ENCODE data around the gene IDH3A.

Gene IDH3A

DNA sequence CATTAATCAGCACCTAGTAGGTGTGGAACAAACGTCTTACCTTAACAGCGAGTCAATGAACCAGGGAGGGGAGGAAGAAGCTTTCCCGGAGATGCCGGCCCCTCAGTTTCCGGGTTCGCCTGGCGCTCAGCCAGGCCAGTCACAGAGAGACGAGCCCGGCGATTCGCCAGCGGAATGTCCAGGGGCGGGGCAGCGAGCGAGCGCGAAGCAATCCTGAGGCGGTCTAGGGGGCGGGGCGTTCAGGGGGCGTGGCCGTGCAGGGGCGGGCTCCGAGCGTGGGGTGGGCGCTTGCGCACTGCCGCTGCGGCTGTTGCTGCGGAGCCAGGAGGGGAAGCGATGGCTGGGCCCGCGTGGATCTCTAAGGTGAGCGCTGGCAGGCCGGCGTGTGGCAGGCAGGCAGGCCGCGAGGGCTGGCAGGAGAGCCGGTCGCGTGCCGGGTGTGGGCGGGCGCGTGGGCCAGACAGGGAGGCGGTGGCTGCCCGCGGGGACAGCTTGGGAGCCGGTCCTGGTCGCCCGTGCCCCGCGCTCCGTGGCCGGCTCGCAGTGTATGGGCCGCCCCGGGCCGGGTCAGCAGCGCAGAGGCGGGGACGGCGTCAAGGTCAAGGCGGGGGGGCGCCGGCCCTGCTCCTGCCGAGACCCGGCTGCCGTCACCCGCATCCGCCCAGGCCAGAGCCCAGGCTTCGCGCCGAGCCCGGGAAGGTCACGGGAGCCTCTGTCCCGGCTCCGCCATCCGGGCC, at the start of gene IDH3A:
Gene IDH3A, plus strand, starts transcription at position 295 of the 737 bp plus-strand sequence. Its CDS starts 42 bp downstream, at position 337.
- peak within 1 kb of the TSS; percentile 66 to 70 for H3K4me3 ChIP-seq (replicated peaks in 1 of 2; ENCODE audit: low read depth in 2 of 2, low read length in 2 of 2)
- DNase-seq (ENCODE audit: low read depth in 2 of 2) = peak; percentile 96 to 98
- TF ChIP-seq, protein P1, sequence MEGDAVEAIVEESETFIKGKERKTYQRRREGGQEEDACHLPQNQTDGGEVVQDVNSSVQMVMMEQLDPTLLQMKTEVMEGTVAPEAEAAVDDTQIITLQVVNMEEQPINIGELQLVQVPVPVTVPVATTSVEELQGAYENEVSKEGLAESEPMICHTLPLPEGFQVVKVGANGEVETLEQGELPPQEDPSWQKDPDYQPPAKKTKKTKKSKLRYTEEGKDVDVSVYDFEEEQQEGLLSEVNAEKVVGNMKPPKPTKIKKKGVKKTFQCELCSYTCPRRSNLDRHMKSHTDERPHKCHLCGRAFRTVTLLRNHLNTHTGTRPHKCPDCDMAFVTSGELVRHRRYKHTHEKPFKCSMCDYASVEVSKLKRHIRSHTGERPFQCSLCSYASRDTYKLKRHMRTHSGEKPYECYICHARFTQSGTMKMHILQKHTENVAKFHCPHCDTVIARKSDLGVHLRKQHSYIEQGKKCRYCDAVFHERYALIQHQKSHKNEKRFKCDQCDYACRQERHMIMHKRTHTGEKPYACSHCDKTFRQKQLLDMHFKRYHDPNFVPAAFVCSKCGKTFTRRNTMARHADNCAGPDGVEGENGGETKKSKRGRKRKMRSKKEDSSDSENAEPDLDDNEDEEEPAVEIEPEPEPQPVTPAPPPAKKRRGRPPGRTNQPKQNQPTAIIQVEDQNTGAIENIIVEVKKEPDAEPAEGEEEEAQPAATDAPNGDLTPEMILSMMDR (IDR thresholded peaks at IDR 0.05; ENCODE audit: low read depth, low read length) = no peak

DNA sequence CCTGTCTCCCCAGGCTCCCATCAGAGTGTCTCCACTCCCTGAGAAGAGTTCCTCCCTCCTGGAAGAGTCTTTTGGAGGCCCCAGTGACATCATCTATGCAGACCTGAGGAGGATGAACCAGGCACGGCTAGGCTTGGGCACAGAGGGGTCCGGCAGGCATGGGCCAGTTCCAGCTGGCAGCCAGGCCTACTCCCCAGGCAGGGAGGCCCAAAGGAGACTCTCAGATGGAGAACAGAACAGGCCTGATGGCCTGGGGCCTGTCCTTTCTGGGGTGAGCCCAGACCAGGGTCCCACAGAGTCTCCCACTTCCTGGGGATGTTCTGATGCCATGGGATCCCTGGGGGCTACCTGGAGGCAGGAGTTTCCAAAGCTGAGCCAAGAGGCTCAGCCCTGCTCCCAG, 48.3 kb upstream of the IDH3A start:
- no peak overlapping the region for H3K4me3 ChIP-seq (replicated peaks in 1 of 2; ENCODE audit: low read depth in 2 of 2, low read length in 2 of 2)
- DNase-seq (ENCODE audit: low read depth in 2 of 2) = no peak
- TF ChIP-seq, protein P1 (IDR thresholded peaks at IDR 0.05; ENCODE audit: low read depth, low read length) = no peak

DNA sequence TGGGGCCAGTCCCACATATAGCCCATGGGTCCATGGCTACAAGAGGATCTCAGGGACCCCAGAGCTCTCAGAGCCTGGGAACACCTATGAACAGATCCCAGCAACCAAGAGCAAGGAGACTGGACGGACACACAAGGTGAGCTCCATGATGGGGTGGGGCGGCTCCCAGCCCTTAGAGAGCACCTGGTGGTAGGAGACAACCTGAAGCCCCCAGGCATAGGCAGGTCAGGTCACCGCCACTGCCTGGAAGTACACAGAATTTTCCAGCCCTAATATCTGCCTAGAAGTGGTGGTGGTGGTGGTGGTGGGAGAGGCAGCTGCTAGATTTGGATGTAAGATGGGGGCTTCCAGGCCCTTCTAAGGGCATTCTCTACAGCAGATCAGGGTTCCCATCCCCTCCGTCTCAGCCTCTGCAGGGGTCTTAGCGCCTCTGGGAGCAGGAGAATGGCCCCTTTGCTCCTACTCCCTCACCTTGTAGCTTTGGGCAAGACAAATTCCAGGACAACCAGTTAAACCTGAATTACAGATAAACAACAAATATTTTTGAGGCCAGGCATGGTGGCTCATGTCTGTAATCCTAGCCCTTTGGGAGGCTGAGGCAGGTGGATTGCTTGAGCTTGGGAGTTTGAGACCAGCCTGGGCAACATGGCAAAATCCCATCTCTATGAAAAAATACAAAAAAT, 47.6 kb upstream of the IDH3A start:
- TF ChIP-seq, protein P1 (IDR thresholded peaks at IDR 0.05; ENCODE audit: low read depth, low read length) = no peak
- no peak overlapping the region for H3K4me3 ChIP-seq (replicated peaks in 1 of 2; ENCODE audit: low read depth in 2 of 2, low read length in 2 of 2)
- DNase-seq (ENCODE audit: low read depth in 2 of 2) = no peak

DNA sequence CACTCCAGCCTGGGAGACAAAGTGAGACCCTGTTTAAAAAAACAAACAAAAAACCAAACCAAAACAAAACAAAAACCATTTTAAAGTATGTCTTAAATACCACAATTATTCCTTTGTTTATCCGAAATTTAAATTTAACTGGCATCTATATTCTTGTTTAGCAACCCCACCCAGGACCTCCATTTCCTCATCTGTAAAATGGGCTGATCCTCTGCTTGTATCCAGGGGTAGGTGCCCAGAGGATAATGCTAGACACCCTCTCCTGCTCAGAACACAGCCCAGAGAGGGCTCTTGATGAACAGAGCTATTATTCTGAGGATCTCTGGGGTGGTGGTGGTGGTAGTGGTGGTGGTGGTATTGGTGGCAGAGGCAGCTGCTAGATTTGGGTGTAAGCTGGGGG, 47.0 kb upstream of the IDH3A start:
- DNase-seq (ENCODE audit: low read depth in 2 of 2) = no peak
- H3K4me3 ChIP-seq (replicated peaks in 1 of 2; ENCODE audit: low read depth in 2 of 2, low read length in 2 of 2) = no peak overlapping the region
- TF ChIP-seq, protein P1 (IDR thresholded peaks at IDR 0.05; ENCODE audit: low read depth, low read length) = no peak

DNA sequence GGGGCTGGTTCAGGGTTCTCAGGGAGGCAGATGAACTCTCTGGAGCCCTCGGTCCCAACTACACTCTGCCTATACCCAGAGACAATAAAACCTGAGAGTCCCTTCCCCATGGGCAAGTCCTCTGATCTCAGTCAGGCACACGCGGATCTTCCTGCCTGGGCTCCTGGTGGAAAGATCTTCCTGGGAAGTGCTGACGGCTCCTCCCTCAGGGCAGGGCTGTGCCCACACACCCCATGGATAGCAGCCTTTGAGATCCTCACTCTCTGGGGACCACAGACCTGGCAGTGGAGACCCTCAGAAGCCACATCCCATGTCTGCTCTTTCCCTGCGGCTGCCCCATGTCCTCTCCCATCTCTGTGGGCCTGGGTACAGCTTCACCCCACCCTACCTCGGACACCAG, 46.4 kb upstream of the IDH3A start:
- DNase-seq (ENCODE audit: low read depth in 2 of 2) = no peak
- TF ChIP-seq, protein P1 (IDR thresholded peaks at IDR 0.05; ENCODE audit: low read depth, low read length) = no peak
- no peak overlapping the region for H3K4me3 ChIP-seq (replicated peaks in 1 of 2; ENCODE audit: low read depth in 2 of 2, low read length in 2 of 2)

DNA sequence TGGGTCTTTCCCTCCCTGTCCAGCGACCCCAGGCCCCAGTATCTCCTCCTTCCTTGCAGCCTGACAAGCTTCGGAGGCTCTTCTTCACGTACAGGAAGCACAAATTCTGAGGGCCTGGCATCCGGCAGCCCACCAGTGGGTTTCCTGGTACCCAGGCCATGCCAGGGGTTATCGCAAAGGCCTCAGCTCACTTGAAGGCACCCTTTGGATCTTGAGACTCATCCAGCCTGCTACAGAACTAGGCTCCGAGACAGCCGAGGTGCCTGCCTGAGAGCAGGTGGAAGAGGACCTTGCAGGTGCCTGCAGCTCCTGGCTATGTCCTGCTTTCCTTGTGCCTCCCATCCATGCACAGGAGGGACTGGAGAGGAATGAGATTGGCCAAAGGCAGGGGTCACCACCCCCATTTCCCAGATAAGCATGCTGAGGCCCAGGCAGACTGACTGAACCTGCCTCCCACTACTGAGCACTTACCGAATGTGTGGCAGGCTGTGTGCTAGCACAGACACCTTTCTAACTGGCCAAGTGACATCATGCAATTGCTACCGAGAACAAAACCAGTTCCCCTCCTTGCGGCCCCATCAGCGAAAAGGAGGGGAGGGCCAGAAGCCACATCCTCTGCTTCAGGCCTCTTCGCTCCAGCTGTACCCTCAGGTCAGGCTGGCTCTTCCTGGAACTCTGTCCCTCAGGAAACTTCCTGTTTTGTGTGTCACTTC, 45.6 kb upstream of the IDH3A start:
- TF ChIP-seq, protein P1 (IDR thresholded peaks at IDR 0.05; ENCODE audit: low read depth, low read length) = no peak
- H3K4me3 ChIP-seq (replicated peaks in 1 of 2; ENCODE audit: low read depth in 2 of 2, low read length in 2 of 2) = no peak overlapping the region
- no peak for DNase-seq (ENCODE audit: low read depth in 2 of 2)
